ENCODE results near the gene ARAP1.

DNA sequence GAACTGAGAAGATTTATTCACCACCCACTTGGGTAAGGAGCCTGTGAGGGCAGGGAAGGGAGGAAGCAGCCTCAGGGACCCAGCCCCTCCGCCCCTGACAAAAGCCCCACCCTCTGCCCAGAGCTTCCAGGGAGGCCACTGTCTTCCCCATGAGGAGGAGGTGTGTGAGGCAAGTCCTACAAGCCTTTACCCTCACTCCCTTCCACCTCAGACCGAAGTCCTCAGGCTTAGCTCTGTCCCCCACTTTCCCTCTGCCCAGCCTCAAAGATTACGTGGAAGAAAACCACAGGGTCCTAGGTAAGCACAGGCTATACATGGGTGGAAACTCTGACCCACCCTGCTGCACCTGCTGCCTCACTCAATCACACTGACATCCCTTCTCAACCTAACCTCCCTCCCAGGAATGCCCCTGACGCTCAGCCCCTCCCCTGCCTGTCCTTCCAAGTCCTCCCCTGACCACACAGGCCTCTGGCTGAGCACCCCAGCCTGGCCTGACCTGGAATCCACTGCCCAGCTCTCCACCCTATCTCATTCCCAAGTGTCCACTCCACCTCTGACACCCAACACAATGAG, 3.6 kb upstream of the ARAP1 start:
- no peak for TF ChIP-seq POLR2A (IDR thresholded peaks at IDR 0.05)
- TF ChIP-seq, protein P1, sequence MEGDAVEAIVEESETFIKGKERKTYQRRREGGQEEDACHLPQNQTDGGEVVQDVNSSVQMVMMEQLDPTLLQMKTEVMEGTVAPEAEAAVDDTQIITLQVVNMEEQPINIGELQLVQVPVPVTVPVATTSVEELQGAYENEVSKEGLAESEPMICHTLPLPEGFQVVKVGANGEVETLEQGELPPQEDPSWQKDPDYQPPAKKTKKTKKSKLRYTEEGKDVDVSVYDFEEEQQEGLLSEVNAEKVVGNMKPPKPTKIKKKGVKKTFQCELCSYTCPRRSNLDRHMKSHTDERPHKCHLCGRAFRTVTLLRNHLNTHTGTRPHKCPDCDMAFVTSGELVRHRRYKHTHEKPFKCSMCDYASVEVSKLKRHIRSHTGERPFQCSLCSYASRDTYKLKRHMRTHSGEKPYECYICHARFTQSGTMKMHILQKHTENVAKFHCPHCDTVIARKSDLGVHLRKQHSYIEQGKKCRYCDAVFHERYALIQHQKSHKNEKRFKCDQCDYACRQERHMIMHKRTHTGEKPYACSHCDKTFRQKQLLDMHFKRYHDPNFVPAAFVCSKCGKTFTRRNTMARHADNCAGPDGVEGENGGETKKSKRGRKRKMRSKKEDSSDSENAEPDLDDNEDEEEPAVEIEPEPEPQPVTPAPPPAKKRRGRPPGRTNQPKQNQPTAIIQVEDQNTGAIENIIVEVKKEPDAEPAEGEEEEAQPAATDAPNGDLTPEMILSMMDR (IDR thresholded peaks at IDR 0.05 in 4 of 5, conservative IDR thresholded peaks at IDR 0.05 in 1 of 5), result no peak

Measured in gastrocnemius medialis (tissue), 4 donors.